GM23248 (cell line): ENCODE measurements around the gene S100A9.

Experiments
- EZH2 ChIP-seq: fragments of 200-600 bp; sonication (generic); IDR thresholded peaks from 2 replicates; pipeline ENCODE4 v1.6.1; 2018; ENCODE audit warnings: antibody characterized with exemption, mild to moderate bottlenecking; ENCODE audit not compliant: insufficient read depth, poor library complexity, severe bottlenecking
- EZH2phosphoT487 ChIP-seq: fragments of 200-600 bp; sonication (generic); IDR thresholded peaks from 2 replicates; pipeline ENCODE4 v1.6.1; 2018; ENCODE audit warnings: antibody characterized with exemption, moderate library complexity, mild to moderate bottlenecking, low read depth; ENCODE audit not compliant: insufficient read depth

- TF ChIP-seq EZH2phosphoT487 = no peak
- TF ChIP-seq EZH2 = no peak
Observed at GRCh38 chr1:153322568-153322967, 35.1 kb upstream of the S100A9 start.
